Measurements from ENCODE around the gene TRPM8.
"Not testable (repeated sequence)": the region's sequence is repeated elsewhere in the genome, so short reads cannot be mapped to it uniquely, and the experiment has no call there.

TRPM8 gene

GRCh38 chr2:233917116-233917515 lies at the start of gene TRPM8:
TRPM8 (plus strand) TSS chr2:233917373; CDS start chr2:233926538, 9,165 bp downstream.
- DNase-seq (ENCODE audit: low read depth) = no peak

GRCh38 chr2:233867993-233868532 lies 49.1 kb upstream of the TRPM8 start, which contains the start of gene MSL3B:
MSL3B (minus strand) TSS chr2:233868386.
- peak; percentile 53 for DNase-seq (ENCODE audit: low read depth)

GRCh38 chr2:233871432-233871831 lies 45.7 kb upstream of the TRPM8 start:
- DNase-seq (ENCODE audit: low read depth) = no peak

GRCh38 chr2:233872125-233872524 lies 45.0 kb upstream of the TRPM8 start:
- not testable (repeated sequence) for DNase-seq (ENCODE audit: low read depth)

- DNase-seq (ENCODE audit: low read depth) = no peak
These were observed 34.8 kb upstream of the TRPM8 start for GRCh38 chr2:233882353-233882752.

GRCh38 chr2:233892793-233893192 lies 24.4 kb upstream of the TRPM8 start:
- no peak for DNase-seq (ENCODE audit: low read depth)

GRCh38 chr2:233896253-233896652 lies 20.9 kb upstream of the TRPM8 start:
- DNase-seq (ENCODE audit: low read depth) = not testable (repeated sequence)

- no peak for DNase-seq (ENCODE audit: low read depth)
These were observed 15.8 kb upstream of the TRPM8 start for GRCh38 chr2:233901367-233901766.

GRCh38 chr2:233901884-233902283 lies 15.3 kb upstream of the TRPM8 start:
- no peak for DNase-seq (ENCODE audit: low read depth)

- DNase-seq (ENCODE audit: low read depth) = no peak
These were observed 11.2 kb upstream of the TRPM8 start for GRCh38 chr2:233905945-233906344.

GRCh38 chr2:233907627-233908026 lies 9.5 kb upstream of the TRPM8 start:
- no peak for DNase-seq (ENCODE audit: low read depth)

GRCh38 chr2:233912691-233913423 lies 4.3 kb upstream of the TRPM8 start:
- no peak for DNase-seq (ENCODE audit: low read depth)

GRCh38 chr2:233915128-233915527 lies 2.0 kb upstream of the TRPM8 start:
- no peak for DNase-seq (ENCODE audit: low read depth)

- no peak for DNase-seq (ENCODE audit: low read depth)
These were observed 2.1 kb downstream of the TRPM8 start for GRCh38 chr2:233919319-233919718.

- no peak for DNase-seq (ENCODE audit: low read depth)
These were observed 2.8 kb downstream of the TRPM8 start for GRCh38 chr2:233919938-233920337.

GRCh38 chr2:233922471-233922870 lies 5.3 kb downstream of the TRPM8 start:
- DNase-seq (ENCODE audit: low read depth) = no peak

- DNase-seq (ENCODE audit: low read depth) = no peak
These were observed 8.2 kb downstream of the TRPM8 start for GRCh38 chr2:233925402-233925801.

- DNase-seq (ENCODE audit: low read depth) = no peak
These were observed 9.6 kb downstream of the TRPM8 start for GRCh38 chr2:233926806-233927205.

- no peak for DNase-seq (ENCODE audit: low read depth)
These were observed 11.6 kb downstream of the TRPM8 start for GRCh38 chr2:233928594-233929351.

- DNase-seq (ENCODE audit: low read depth) = no peak
These were observed 12.3 kb downstream of the TRPM8 start for GRCh38 chr2:233929352-233930022.

GRCh38 chr2:233934524-233934923 lies 17.4 kb downstream of the TRPM8 start:
- DNase-seq (ENCODE audit: low read depth) = no peak

- no peak for DNase-seq (ENCODE audit: low read depth)
These were observed 18.3 kb downstream of the TRPM8 start for GRCh38 chr2:233935426-233935825.

- no peak for DNase-seq (ENCODE audit: low read depth)
These were observed 18.9 kb downstream of the TRPM8 start for GRCh38 chr2:233936089-233936488.
